HG03442 (cell line): ENCODE data around the gene TMED5.
"Not testable (repeated sequence)": the region's sequence is repeated elsewhere in the genome, so short reads cannot be mapped to it uniquely, and the experiment has no call there.

Experiments
- ATAC-seq: cut with Tn5 transposase; IDR thresholded peaks from one replicate; pipeline ENCODE4 v1.9.1; 2021; ENCODE audit warnings: mild to moderate bottlenecking, moderate library complexity; ENCODE audit not compliant: unreplicated experiment

The TMED5 gene

GRCh38 chr1:93172778-93173177 is 7.4 kb downstream of the TMED5 start:
- no peak for ATAC-seq

- no peak for ATAC-seq
These were observed 8.6 kb downstream of the TMED5 start for GRCh38 chr1:93171549-93172034.

GRCh38 chr1:93170141-93170678 is 10.0 kb downstream of the TMED5 start:
- ATAC-seq, result not testable (repeated sequence)

GRCh38 chr1:93167006-93167405 is 13.2 kb downstream of the TMED5 start:
- ATAC-seq, result no peak

GRCh38 chr1:93165895-93166294 is 14.3 kb downstream of the TMED5 start:
- not testable (repeated sequence) for ATAC-seq

GRCh38 chr1:93164816-93165215 is 15.4 kb downstream of the TMED5 start:
- ATAC-seq, result no peak

GRCh38 chr1:93163314-93163713 is 16.9 kb downstream of the TMED5 start:
- not testable (repeated sequence) for ATAC-seq

- ATAC-seq, result no peak
These were observed 20.9 kb downstream of the TMED5 start for GRCh38 chr1:93159337-93159736.

GRCh38 chr1:93155335-93155734 is 24.9 kb downstream of the TMED5 start:
- no peak for ATAC-seq

- ATAC-seq, result no peak
These were observed 25.3 kb downstream of the TMED5 start for GRCh38 chr1:93154898-93155297.

- no peak for ATAC-seq
These were observed 27.4 kb downstream of the TMED5 start for GRCh38 chr1:93152835-93153234.

- ATAC-seq, result no peak
These were observed 28.7 kb downstream of the TMED5 start for GRCh38 chr1:93151474-93151873.

- no peak for ATAC-seq
These were observed 29.5 kb downstream of the TMED5 start for GRCh38 chr1:93150729-93151128.

- no peak for ATAC-seq
These were observed 32.2 kb downstream of the TMED5 start for GRCh38 chr1:93148001-93148400.

GRCh38 chr1:93143769-93144168 is 36.4 kb downstream of the TMED5 start:
- ATAC-seq, result no peak

GRCh38 chr1:93143136-93143535 is 37.1 kb downstream of the TMED5 start:
- ATAC-seq, result no peak

- no peak for ATAC-seq
These were observed 38.1 kb downstream of the TMED5 start for GRCh38 chr1:93142161-93142560.

- ATAC-seq, result no peak
These were observed 40.1 kb downstream of the TMED5 start for GRCh38 chr1:93140106-93140505.

- ATAC-seq, result no peak
These were observed 42.5 kb downstream of the TMED5 start for GRCh38 chr1:93137604-93138292.

- no peak for ATAC-seq
These were observed 43.8 kb downstream of the TMED5 start for GRCh38 chr1:93136445-93136844.

- ATAC-seq, result no peak
These were observed 47.6 kb downstream of the TMED5 start for GRCh38 chr1:93132638-93133037.

- no peak for ATAC-seq
These were observed 50.6 kb downstream of the TMED5 start for GRCh38 chr1:93129507-93130099.
